HG02840 (cell line): ENCODE measurements around the gene CACNA1B.

Source experiments
- ATAC-seq: cut with Tn5 transposase; IDR thresholded peaks from one replicate; pipeline ENCODE4 v1.9.1; 2021; ENCODE audit warnings: mild to moderate bottlenecking, moderate library complexity, moderate number of reproducible peaks; ENCODE audit not compliant: unreplicated experiment, low FRiP score

CACNA1B gene

GRCh38 chr9:137978262-137978714 is 100.7 kb downstream of the CACNA1B start:
- ATAC-seq, result no peak

- ATAC-seq, result no peak
These were observed 104.6 kb downstream of the CACNA1B start for GRCh38 chr9:137982200-137982599.

- ATAC-seq, result no peak
These were observed 106.4 kb downstream of the CACNA1B start for GRCh38 chr9:137984005-137984404.

GRCh38 chr9:137984520-137985257 is 107.1 kb downstream of the CACNA1B start:
- ATAC-seq, result no peak

- no peak for ATAC-seq
These were observed 108.1 kb downstream of the CACNA1B start for GRCh38 chr9:137985637-137986071.

GRCh38 chr9:137986268-137987099 is 108.9 kb downstream of the CACNA1B start:
- no peak for ATAC-seq

- no peak for ATAC-seq
These were observed 109.9 kb downstream of the CACNA1B start for GRCh38 chr9:137987244-137988030.

GRCh38 chr9:137988051-137988450 is 110.5 kb downstream of the CACNA1B start:
- ATAC-seq, result no peak

GRCh38 chr9:137988701-137989100 is 111.1 kb downstream of the CACNA1B start:
- ATAC-seq, result no peak

- ATAC-seq, result no peak
These were observed 111.6 kb downstream of the CACNA1B start for GRCh38 chr9:137989156-137989555.

GRCh38 chr9:137989999-137990715 is 112.6 kb downstream of the CACNA1B start:
- ATAC-seq, result no peak

GRCh38 chr9:138003485-138004190 is 126.1 kb downstream of the CACNA1B start:
- no peak for ATAC-seq

GRCh38 chr9:138006576-138007233 is 129.1 kb downstream of the CACNA1B start:
- ATAC-seq, result no peak

GRCh38 chr9:138007566-138007917 is 130.0 kb downstream of the CACNA1B start:
- ATAC-seq, result no peak

- no peak for ATAC-seq
These were observed 130.6 kb downstream of the CACNA1B start for GRCh38 chr9:138007918-138008841.

GRCh38 chr9:138009016-138009802 is 131.6 kb downstream of the CACNA1B start:
- ATAC-seq, result no peak
